ENCODE data around the gene SUGCT.
"Not testable (repeated sequence)": the region's sequence is repeated elsewhere in the genome, so short reads cannot be mapped to it uniquely, and the experiment has no call there.

Gene SUGCT

GRCh38 chr7:40644454-40645188 is 509.8 kb downstream of the SUGCT start:
- no peak for DNase-seq
- Histone ChIP-seq H3K4me3 (ENCODE audit: low read depth, low read length) (no peak overlapping the region), H3K27me3 (replicated peaks) (no peaks in the 10 kb centered on the region), H3K36me3 (replicated peaks) (no peaks in the 10 kb centered on the region), H3K27ac (no peak overlapping the region)
- TF ChIP-seq CTCF (IDR thresholded peaks at IDR 0.05; ENCODE audit: low read depth, low read length, missing control alignments), result no peak
- in situ Hi-C loops (cut with HindIII; ENCODE audit: low pct_ligation_motif_present, low sequenced_read_pairs), result no loop called here

GRCh38 chr7:40645197-40645596 is 510.4 kb downstream of the SUGCT start:
- H3K4me3 ChIP-seq (ENCODE audit: low read depth, low read length), result no peak overlapping the region
- no peak for TF ChIP-seq CTCF (IDR thresholded peaks at IDR 0.05; ENCODE audit: low read depth, low read length, missing control alignments)
- H3K27me3 ChIP-seq (replicated peaks), result no peaks in the 10 kb centered on the region
- no peaks in the 10 kb centered on the region for H3K36me3 ChIP-seq (replicated peaks)
- DNase-seq, result no peak
- no peak overlapping the region for H3K27ac ChIP-seq
- in situ Hi-C loops (cut with HindIII; ENCODE audit: low pct_ligation_motif_present, low sequenced_read_pairs), result no loop called here

GRCh38 chr7:40646717-40647116 is 511.9 kb downstream of the SUGCT start:
- no peak for TF ChIP-seq CTCF (IDR thresholded peaks at IDR 0.05; ENCODE audit: low read depth, low read length, missing control alignments)
- Histone ChIP-seq H3K4me3 (ENCODE audit: low read depth, low read length) (no peak overlapping the region), H3K27me3 (replicated peaks) (no peaks in the 10 kb centered on the region), H3K36me3 (replicated peaks) (no peaks in the 10 kb centered on the region), H3K27ac (no peak overlapping the region)
- in situ Hi-C loops (cut with HindIII; ENCODE audit: low pct_ligation_motif_present, low sequenced_read_pairs), result no loop called here
- DNase-seq, result no peak

- Histone ChIP-seq H3K27me3 (replicated peaks) (no peaks in the 10 kb centered on the region), H3K4me3 (ENCODE audit: low read depth, low read length) (no peak overlapping the region), H3K27ac (no peak overlapping the region), H3K36me3 (replicated peaks) (no peaks in the 10 kb centered on the region)
- DNase-seq, result no peak
- no peak for TF ChIP-seq CTCF (IDR thresholded peaks at IDR 0.05; ENCODE audit: low read depth, low read length, missing control alignments)
- in situ Hi-C loops (cut with HindIII; ENCODE audit: low pct_ligation_motif_present, low sequenced_read_pairs), result no loop called here
Measured at GRCh38 chr7:40647719-40648118, 512.9 kb downstream of the SUGCT start.

GRCh38 chr7:40649247-40649646 is 514.4 kb downstream of the SUGCT start:
- no peak for DNase-seq
- no peaks in the 10 kb centered on the region for H3K27me3 ChIP-seq (replicated peaks)
- in situ Hi-C loops (cut with HindIII; ENCODE audit: low pct_ligation_motif_present, low sequenced_read_pairs), result no loop called here
- no peak overlapping the region for H3K27ac ChIP-seq
- H3K4me3 ChIP-seq (ENCODE audit: low read depth, low read length), result no peak overlapping the region
- no peak for TF ChIP-seq CTCF (IDR thresholded peaks at IDR 0.05; ENCODE audit: low read depth, low read length, missing control alignments)
- H3K36me3 ChIP-seq (replicated peaks), result no peaks in the 10 kb centered on the region

- H3K27me3 ChIP-seq (replicated peaks); in situ Hi-C loops (cut with HindIII; ENCODE audit: low pct_ligation_motif_present, low sequenced_read_pairs); H3K4me3 ChIP-seq (ENCODE audit: low read depth, low read length); H3K36me3 ChIP-seq (replicated peaks); H3K27ac ChIP-seq; DNase-seq: not testable (repeated sequence)
Measured at GRCh38 chr7:40650903-40651302, 516.1 kb downstream of the SUGCT start.
